HEK293 (cell line): Measurements from ENCODE around the gene RGS6.

Source experiments
- CTCF ChIA-PET: fragments of 350-600 bp; formaldehyde crosslinking; extraction: SDS; loops from one replicate; lab custom pipeline; 2021; ENCODE audit warnings: antibody characterized with exemption; lab: Yijun Ruan, JAX
- POLR2A ChIA-PET: fragments of 300-600 bp; formaldehyde crosslinking; extraction: SDS; loops from one replicate; lab custom pipeline; 2020; ENCODE audit warnings: antibody characterized with exemption, inconsistent platforms; lab: Yijun Ruan, JAX
- H3K27ac ChIP-seq: fragments of 200-500 bp; sonication (Bioruptor generic); 2 replicates; pipeline ENCODE4 v1.5.1; 2014; ENCODE audit warnings: low read depth, low read length, control low read depth, inconsistent platforms; ENCODE audit errors: extremely low read depth
- H3K36me3 ChIP-seq, 2 experiments: fragments of 200-500 bp in 1 of 2; sonication (Bioruptor generic) in 1 of 2; 1 replicate in 1 of 2; 2 replicates in 1 of 2; pipeline ENCODE4 v1.5.1; 2014 to 2017; ENCODE audit warnings: inconsistent platforms in 2 of 2, low read length in 2 of 2; ENCODE audit not compliant: control insufficient read depth in 2 of 2, insufficient read depth in 1 of 2
- H3K4me1 ChIP-seq: fragments of 200-500 bp; sonication (Bioruptor generic); 2 replicates; pipeline ENCODE4 v1.5.1; 2014; ENCODE audit warnings: mild to moderate bottlenecking, low read length, inconsistent platforms; ENCODE audit not compliant: control insufficient read depth, insufficient read depth
- H3K4me3 ChIP-seq: 2 replicates; pipeline ENCODE4 v1.5.1; 2011; ENCODE audit warnings: low read depth, mild to moderate bottlenecking, control low read depth, low read length, moderate library complexity
- H3K9me3 ChIP-seq: fragments of 200-500 bp; sonication (Bioruptor generic); 2 replicates; pipeline ENCODE4 v1.5.1; 2014; ENCODE audit warnings: low read depth, low read length, inconsistent platforms; ENCODE audit not compliant: control insufficient read depth, insufficient read depth
- BCL6B ChIP-seq: fragments of 450-650 bp; formaldehyde crosslinking; IDR thresholded peaks from 2 replicates; pipeline ENCODE4 v1.5.1; 2017; ENCODE audit warnings: missing biosample characterization, missing genetic modification characterization
- GFI1B ChIP-seq: fragments of 450-650 bp; formaldehyde crosslinking; IDR thresholded peaks from 2 replicates; pipeline ENCODE4 v1.5.1; 2016; ENCODE audit warnings: missing biosample characterization, missing genetic modification characterization
- KLF7 ChIP-seq: fragments of 450-650 bp; formaldehyde crosslinking; IDR thresholded peaks from 2 replicates; pipeline ENCODE4 v1.5.1; 2016; ENCODE audit warnings: missing biosample characterization, missing genetic modification characterization, borderline replicate concordance
- KLF9 ChIP-seq: fragments of 450-650 bp; formaldehyde crosslinking; IDR thresholded peaks from 2 replicates; pipeline ENCODE4 v1.5.1; 2016; ENCODE audit warnings: missing biosample characterization, missing genetic modification characterization, low read depth
- ZBTB26 ChIP-seq: fragments of 450-650 bp; formaldehyde crosslinking; optimal IDR thresholded peaks from 2 replicates; pipeline ENCODE3; 2016; ENCODE audit warnings: missing biosample characterization, mild to moderate bottlenecking, missing genetic modification characterization
- ZFHX2 ChIP-seq: fragments of 450-650 bp; formaldehyde crosslinking; conservative IDR thresholded peaks from 2 replicates; pipeline ENCODE4 v1.5.1; 2016; ENCODE audit warnings: missing biosample characterization, missing genetic modification characterization
- ZFP69B ChIP-seq: fragments of 450-650 bp; formaldehyde crosslinking; IDR thresholded peaks from 2 replicates; pipeline ENCODE4 v1.5.1; 2016; ENCODE audit warnings: missing biosample characterization, missing genetic modification characterization
- ZNF10 ChIP-seq: fragments of 450-650 bp; formaldehyde crosslinking; IDR thresholded peaks from 2 replicates; pipeline ENCODE4 v1.5.1; 2017; ENCODE audit warnings: missing biosample characterization, missing genetic modification characterization
- ZNF112 ChIP-seq: fragments of 450-650 bp; formaldehyde crosslinking; IDR thresholded peaks from 2 replicates; pipeline ENCODE4 v1.5.0; 2017; ENCODE audit warnings: missing biosample characterization, missing genetic modification characterization
- ZNF140 ChIP-seq: fragments of 450-650 bp; formaldehyde crosslinking; IDR thresholded peaks from 2 replicates; pipeline ENCODE4 v1.5.1; 2016; ENCODE audit warnings: missing biosample characterization, missing genetic modification characterization
- ZNF2 ChIP-seq: fragments of 450-650 bp; formaldehyde crosslinking; IDR thresholded peaks from 2 replicates; pipeline ENCODE4 v1.5.1; 2016; ENCODE audit warnings: missing biosample characterization, missing genetic modification characterization
- ZNF354C ChIP-seq: fragments of 450-650 bp; formaldehyde crosslinking; IDR thresholded peaks from 2 replicates; pipeline ENCODE4 v1.5.1; 2016; ENCODE audit warnings: missing biosample characterization, missing genetic modification characterization, low read depth, borderline replicate concordance
- ZNF501 ChIP-seq: fragments of 450-650 bp; formaldehyde crosslinking; IDR thresholded peaks from 2 replicates; pipeline ENCODE4 v1.5.1; 2016; ENCODE audit warnings: missing biosample characterization, missing genetic modification characterization
- ZNF600 ChIP-seq: fragments of 450-650 bp; formaldehyde crosslinking; IDR thresholded peaks from 2 replicates; pipeline ENCODE4 v1.5.1; 2016; ENCODE audit warnings: missing biosample characterization, missing genetic modification characterization
- ZNF645 ChIP-seq: fragments of 450-650 bp; formaldehyde crosslinking; IDR thresholded peaks from 2 replicates; pipeline ENCODE4; 2016; ENCODE audit warnings: missing biosample characterization, missing genetic modification characterization
- ZNF701 ChIP-seq: fragments of 450-650 bp; formaldehyde crosslinking; IDR thresholded peaks from 2 replicates; pipeline ENCODE4 v1.5.1; 2016; ENCODE audit warnings: missing biosample characterization, missing genetic modification characterization
- ZSCAN16 ChIP-seq: fragments of 450-650 bp; formaldehyde crosslinking; IDR thresholded peaks from 2 replicates; pipeline ENCODE4 v1.5.1; 2016; ENCODE audit warnings: missing biosample characterization, missing genetic modification characterization
- TF ChIP-seq, protein P1 (sequence below): fragments of 450-650 bp; formaldehyde crosslinking; IDR thresholded peaks from 2 replicates; pipeline ENCODE4 v1.5.1; 2016; ENCODE audit warnings: missing biosample characterization, missing genetic modification characterization, low read depth
- TF ChIP-seq, protein P2 (sequence below): fragments of 450-650 bp; formaldehyde crosslinking; IDR thresholded peaks from 2 replicates; pipeline ENCODE4 v1.5.1; 2016; ENCODE audit warnings: missing biosample characterization, missing genetic modification characterization
- TF ChIP-seq, protein P3 (sequence below): fragments of 450-650 bp; formaldehyde crosslinking; IDR thresholded peaks from 2 replicates; pipeline ENCODE4 v1.5.1; 2016; ENCODE audit warnings: missing biosample characterization, missing genetic modification characterization

The RGS6 gene

GRCh38 chr14:72222046-72222445 lies 289.8 kb downstream of the RGS6 start:
- ChIA-PET CTCF (interaction anchor here (0.8 kb wide), 1 partner anchor 22 kb away, joined by 4 read pairs; no protein-coding TSS in a partner anchor), POLR2A (no interaction called here)
- no peaks in the 10 kb centered on the region for H3K4me1 ChIP-seq
- H3K36me3 ChIP-seq, result no peaks in the 10 kb centered on the region
- H3K9me3 ChIP-seq, result no peaks in the 10 kb centered on the region
- no peak overlapping the region for H3K4me3 ChIP-seq
- no peak overlapping the region for H3K27ac ChIP-seq
- TF ChIP-seq, protein P1, sequence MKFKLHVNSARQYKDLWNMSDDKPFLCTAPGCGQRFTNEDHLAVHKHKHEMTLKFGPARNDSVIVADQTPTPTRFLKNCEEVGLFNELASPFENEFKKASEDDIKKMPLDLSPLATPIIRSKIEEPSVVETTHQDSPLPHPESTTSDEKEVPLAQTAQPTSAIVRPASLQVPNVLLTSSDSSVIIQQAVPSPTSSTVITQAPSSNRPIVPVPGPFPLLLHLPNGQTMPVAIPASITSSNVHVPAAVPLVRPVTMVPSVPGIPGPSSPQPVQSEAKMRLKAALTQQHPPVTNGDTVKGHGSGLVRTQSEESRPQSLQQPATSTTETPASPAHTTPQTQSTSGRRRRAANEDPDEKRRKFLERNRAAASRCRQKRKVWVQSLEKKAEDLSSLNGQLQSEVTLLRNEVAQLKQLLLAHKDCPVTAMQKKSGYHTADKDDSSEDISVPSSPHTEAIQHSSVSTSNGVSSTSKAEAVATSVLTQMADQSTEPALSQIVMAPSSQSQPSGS (tag by site-specific recombination), result no peak
- TF ChIP-seq ZSCAN16 (tag by site-specific recombination), result no peak
- no peak for TF ChIP-seq ZNF354C (tag by site-specific recombination)
- no peak for TF ChIP-seq ZNF10 (tag by site-specific recombination)
- no peak for TF ChIP-seq GFI1B (tag by site-specific recombination)
- no peak for TF ChIP-seq ZFP69B (tag by site-specific recombination)
- no peak for TF ChIP-seq ZNF2
- no peak for TF ChIP-seq ZFHX2
- no peak for TF ChIP-seq ZNF600
- TF ChIP-seq, protein P2, sequence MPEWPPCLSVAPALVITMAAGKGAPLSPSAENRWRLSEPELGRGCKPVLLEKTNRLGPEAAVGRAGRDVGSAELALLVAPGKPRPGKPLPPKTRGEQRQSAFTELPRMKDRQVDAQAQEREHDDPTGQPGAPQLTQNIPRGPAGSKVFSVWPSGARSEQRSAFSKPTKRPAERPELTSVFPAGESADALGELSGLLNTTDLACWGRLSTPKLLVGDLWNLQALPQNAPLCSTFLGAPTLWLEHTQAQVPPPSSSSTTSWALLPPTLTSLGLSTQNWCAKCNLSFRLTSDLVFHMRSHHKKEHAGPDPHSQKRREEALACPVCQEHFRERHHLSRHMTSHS (tag by site-specific recombination), result no peak
- no peak for TF ChIP-seq KLF7 (tag by site-specific recombination)
- TF ChIP-seq ZNF501, result no peak
- no peak for TF ChIP-seq KLF9 (tag by site-specific recombination)
- no peak for TF ChIP-seq ZNF701 (tag by site-specific recombination)

- ChIA-PET CTCF (no interaction called here), POLR2A (no interaction called here)
- Histone ChIP-seq H3K4me3 (no peak overlapping the region), H3K9me3 (no peaks in the 10 kb centered on the region), H3K27ac (no peak overlapping the region), H3K4me1 (no peaks in the 10 kb centered on the region), H3K36me3 (no peaks in the 10 kb centered on the region)
- TF ChIP-seq ZNF112 (tag by site-specific recombination) (no peak), ZBTB26 (tag by site-specific recombination) (no peak), BCL6B (no peak), ZNF645 (tag by site-specific recombination) (no peak), ZNF140 (no peak)
- TF ChIP-seq, protein P3, sequence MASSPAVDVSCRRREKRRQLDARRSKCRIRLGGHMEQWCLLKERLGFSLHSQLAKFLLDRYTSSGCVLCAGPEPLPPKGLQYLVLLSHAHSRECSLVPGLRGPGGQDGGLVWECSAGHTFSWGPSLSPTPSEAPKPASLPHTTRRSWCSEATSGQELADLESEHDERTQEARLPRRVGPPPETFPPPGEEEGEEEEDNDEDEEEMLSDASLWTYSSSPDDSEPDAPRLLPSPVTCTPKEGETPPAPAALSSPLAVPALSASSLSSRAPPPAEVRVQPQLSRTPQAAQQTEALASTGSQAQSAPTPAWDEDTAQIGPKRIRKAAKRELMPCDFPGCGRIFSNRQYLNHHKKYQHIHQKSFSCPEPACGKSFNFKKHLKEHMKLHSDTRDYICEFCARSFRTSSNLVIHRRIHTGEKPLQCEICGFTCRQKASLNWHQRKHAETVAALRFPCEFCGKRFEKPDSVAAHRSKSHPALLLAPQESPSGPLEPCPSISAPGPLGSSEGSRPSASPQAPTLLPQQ (tag by site-specific recombination), result no peak
These were observed 304.4 kb downstream of the RGS6 start for GRCh38 chr14:72236629-72237028.
